Natural killer cell (primary cell): Measurements from ENCODE around the gene MYEF2. TPM values are rescaled to one million over a fixed set of nuclear protein-coding genes. Genes with fewer than 3 reads are reported as not detected.

Experiments used
- ATAC-seq, 3 donors: fragments of 150-1000 bp in 2 of 3; fragments of 200-7000 bp in 1 of 3; cut with Tn5 transposase; 1 replicate in 1 of 3; 2 replicates in 2 of 3; pipeline ENCODE4 v1.10.0; 2021; ENCODE audit warnings: mild to moderate bottlenecking in 2 of 3, moderate library complexity in 2 of 3
- DNase-seq, 2 donors: peaks; one replicate each; pipeline versions ENCODE4 v3.0.0 to v3.0.0-alpha.2; 2013 to 2021; ENCODE audit warnings: mixed read lengths in 1 of 2
- H3K27ac ChIP-seq: one replicate; pipeline ENCODE4 v1.5.1; 2013; ENCODE audit warnings: mild to moderate bottlenecking, low read length
- H3K27me3 ChIP-seq: one replicate; pipeline ENCODE4 v1.6.1; 2013; ENCODE audit warnings: low read length; ENCODE audit not compliant: control insufficient read depth, insufficient read depth
- H3K36me3 ChIP-seq: one replicate; pipeline ENCODE4 v1.6.1; 2013; ENCODE audit warnings: low read length; ENCODE audit not compliant: control insufficient read depth, insufficient read depth
- H3K4me1 ChIP-seq: one replicate; pipeline ENCODE4 v1.6.1; 2013; ENCODE audit warnings: low read length; ENCODE audit not compliant: control insufficient read depth, insufficient read depth
- H3K4me3 ChIP-seq: one replicate; pipeline ENCODE4 v1.5.1; 2013; ENCODE audit warnings: low read length
- H3K9me3 ChIP-seq: one replicate; pipeline ENCODE4 v1.6.1; 2013; ENCODE audit warnings: low read length; ENCODE audit not compliant: control insufficient read depth, insufficient read depth
- H3K27ac Mint-ChIP-seq, 2 donors: one replicate each; pipeline ENCODE4 v1.8.0; 2022; ENCODE audit warnings: mild to moderate bottlenecking in 2 of 2, mixed read lengths in 2 of 2, moderate library complexity in 1 of 2
- H3K27me3 Mint-ChIP-seq, 2 donors: one replicate each; pipeline ENCODE4 v1.8.0; 2022; ENCODE audit warnings: low read depth in 2 of 2, mixed read lengths in 2 of 2
- H3K36me3 Mint-ChIP-seq: one replicate; pipeline ENCODE4 v1.8.0; 2022; ENCODE audit warnings: mixed read lengths
- H3K4me1 Mint-ChIP-seq, 2 donors: one replicate each; pipeline ENCODE4 v1.8.0; 2022; ENCODE audit warnings: mixed read lengths in 2 of 2
- H3K4me3 Mint-ChIP-seq: one replicate; pipeline ENCODE4 v1.8.0; 2022; ENCODE audit warnings: mild to moderate bottlenecking, moderate library complexity, mixed read lengths
- H3K9me3 Mint-ChIP-seq, 2 donors: one replicate each; pipeline ENCODE4 v1.8.0; 2022; ENCODE audit warnings: mixed read lengths in 2 of 2
- WGBS: methylation state at CpG from one replicate; pipeline ENCODE4 v1.1.7; 2013; ENCODE audit warnings: missing lambda C conversion rate; ENCODE audit not compliant: insufficient coverage; 5-methylcytosine and 5-hydroxymethylcytosine counted together
- intact Hi-C: fragments of 100-400 bp; cut with micrococcal nuclease; formaldehyde crosslinking; loops from one replicate; pipeline ENCODE4 v1.14.2; 2022
- total RNA-seq, 4 donors: library from RNA; stranded (reverse); fragments of 120-200 nt in 1 of 4; gene quantifications; one replicate each; pipeline versions ENCODE4 v1.2.3 to v1.2.4, GENCODE V29; 2013 to 2022
- TF ChIP-seq, protein P1 (sequence below): fragments of 200-600 bp; IDR thresholded peaks from one replicate; pipeline ENCODE4 v1.8.0; 2022; ENCODE audit warnings: antibody characterized with exemption

MYEF2 gene
- total RNA-seq, 3 donors from 2014 or later (not counting 1 experiment from before 2014, with no cell fraction given): 9.0 to 12.5 (median 10.7) TPM

DNA sequence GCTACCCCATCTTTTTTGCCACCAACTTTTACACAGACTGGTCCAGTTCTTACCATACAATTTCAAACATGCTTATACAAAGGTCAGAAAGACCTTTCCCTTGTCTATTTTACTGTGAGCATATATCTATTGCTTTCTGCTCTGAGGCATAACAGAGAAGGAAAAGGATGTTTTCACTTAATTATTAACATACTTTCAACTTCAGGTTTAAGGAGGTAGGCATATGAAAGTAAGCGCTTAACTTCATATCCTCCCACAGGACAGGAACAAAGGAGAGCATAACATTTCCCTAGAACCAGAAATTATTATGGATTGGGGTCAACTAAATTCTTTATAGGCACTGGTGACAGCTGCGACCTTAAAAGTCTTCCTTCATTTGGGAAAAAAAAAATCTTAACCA lies 1.1 kb downstream of the MYEF2 start:
- intact Hi-C loops: no loop called here
- H3K9me3 Mint-ChIP-seq: peaks cover 0 to 2% of the 10 kb centered on the region in 2 donors
- Histone ChIP-seq H3K4me1 (peaks cover 4% of the 10 kb centered on the region), H3K27me3 (peaks cover 9% of the 10 kb centered on the region), H3K27ac (no peak overlapping the region), H3K36me3 (no peaks in the 10 kb centered on the region), H3K9me3 (no peaks in the 10 kb centered on the region), H3K4me3 (no peak overlapping the region)
- no peaks in the 10 kb centered on the region for H3K36me3 Mint-ChIP-seq
- peaks cover 6 to 13% of the 10 kb centered on the region in 2 donors for H3K27me3 Mint-ChIP-seq
- peak overlapping the region; percentile 93 for H3K4me3 Mint-ChIP-seq
- peaks cover 10 to 11% of the 10 kb centered on the region in 2 donors for H3K4me1 Mint-ChIP-seq
- ATAC-seq (no peak), DNase-seq (no peak)
- H3K27ac Mint-ChIP-seq: peak overlapping the region; percentile 63 to 83
- WGBS: 80% methylated on average over 1 of the region's 2 CpGs
- TF ChIP-seq, protein P1, sequence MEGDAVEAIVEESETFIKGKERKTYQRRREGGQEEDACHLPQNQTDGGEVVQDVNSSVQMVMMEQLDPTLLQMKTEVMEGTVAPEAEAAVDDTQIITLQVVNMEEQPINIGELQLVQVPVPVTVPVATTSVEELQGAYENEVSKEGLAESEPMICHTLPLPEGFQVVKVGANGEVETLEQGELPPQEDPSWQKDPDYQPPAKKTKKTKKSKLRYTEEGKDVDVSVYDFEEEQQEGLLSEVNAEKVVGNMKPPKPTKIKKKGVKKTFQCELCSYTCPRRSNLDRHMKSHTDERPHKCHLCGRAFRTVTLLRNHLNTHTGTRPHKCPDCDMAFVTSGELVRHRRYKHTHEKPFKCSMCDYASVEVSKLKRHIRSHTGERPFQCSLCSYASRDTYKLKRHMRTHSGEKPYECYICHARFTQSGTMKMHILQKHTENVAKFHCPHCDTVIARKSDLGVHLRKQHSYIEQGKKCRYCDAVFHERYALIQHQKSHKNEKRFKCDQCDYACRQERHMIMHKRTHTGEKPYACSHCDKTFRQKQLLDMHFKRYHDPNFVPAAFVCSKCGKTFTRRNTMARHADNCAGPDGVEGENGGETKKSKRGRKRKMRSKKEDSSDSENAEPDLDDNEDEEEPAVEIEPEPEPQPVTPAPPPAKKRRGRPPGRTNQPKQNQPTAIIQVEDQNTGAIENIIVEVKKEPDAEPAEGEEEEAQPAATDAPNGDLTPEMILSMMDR: no peak

DNA sequence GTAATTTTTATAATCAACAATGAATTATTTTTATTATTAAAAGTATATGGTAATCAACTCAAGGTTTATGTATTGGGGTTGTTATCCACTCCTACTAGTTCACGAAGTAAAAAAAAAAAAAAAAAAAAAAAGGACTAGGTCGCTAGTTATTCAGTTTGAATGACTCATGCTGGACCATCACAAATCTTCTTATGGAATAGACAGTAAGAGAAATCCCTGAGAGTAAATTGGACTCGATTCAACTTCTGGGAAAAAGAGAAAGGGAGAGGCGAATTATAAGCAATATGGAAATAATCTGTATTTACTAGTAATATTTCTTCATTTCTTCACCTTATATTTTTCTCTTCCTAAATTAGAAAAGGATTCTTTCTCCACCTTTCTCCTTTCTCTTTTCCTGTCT lies 2.0 kb downstream of the MYEF2 start:
- peaks cover 8% of the 10 kb centered on the region for H3K27me3 ChIP-seq

DNA sequence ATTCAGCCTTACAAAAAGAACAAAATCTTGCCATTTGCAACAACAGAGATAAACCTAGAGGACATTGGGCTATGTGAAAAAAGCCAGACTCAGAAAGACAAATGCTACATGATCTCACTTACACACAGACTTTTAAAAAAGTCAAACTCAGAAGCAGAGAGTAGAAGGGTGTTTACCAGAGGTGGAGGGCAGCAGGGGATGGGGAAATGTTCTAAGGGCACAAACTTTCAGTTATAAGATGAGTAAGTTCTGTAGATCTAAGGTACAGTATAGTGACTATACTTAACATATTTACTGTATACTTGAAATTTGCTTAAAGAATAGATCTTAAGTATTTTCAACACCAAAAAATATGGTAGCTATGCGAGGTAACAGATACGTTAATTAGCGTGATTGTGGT lies 3.0 kb downstream of the MYEF2 start:
- 100% methylated on average over 3 of the region's 3 CpGs for WGBS
- no peak for DNase-seq
- no peak overlapping the region for H3K27ac Mint-ChIP-seq
- peaks cover 3 to 10% of the 10 kb centered on the region in 2 donors for H3K27me3 Mint-ChIP-seq
- peaks cover 10 to 11% of the 10 kb centered on the region in 2 donors for H3K4me1 Mint-ChIP-seq
- no peaks in the 10 kb centered on the region for H3K36me3 ChIP-seq
- ATAC-seq: no peak
- no peaks in the 10 kb centered on the region for H3K36me3 Mint-ChIP-seq
- H3K9me3 Mint-ChIP-seq: peaks cover 0 to 2% of the 10 kb centered on the region in 2 donors
- intact Hi-C loops: no loop called here
- peaks cover 6% of the 10 kb centered on the region for H3K27me3 ChIP-seq
- no peak overlapping the region for H3K27ac ChIP-seq
- H3K4me1 ChIP-seq: peaks cover 4% of the 10 kb centered on the region
- H3K9me3 ChIP-seq: no peaks in the 10 kb centered on the region
- H3K4me3 ChIP-seq: no peak overlapping the region
- H3K4me3 Mint-ChIP-seq: no peak overlapping the region
- TF ChIP-seq, protein P1: no peak

More for the DNA sequence above, 2.0 kb downstream of the MYEF2 start:
- WGBS: no CpG with 5 or more reads among the region's 4 CpGs
- no peaks in the 10 kb centered on the region for H3K9me3 ChIP-seq
- TF ChIP-seq, protein P1: no peak
- ATAC-seq (no peak), DNase-seq (no peak)
- H3K27ac ChIP-seq: no peak overlapping the region
- H3K27me3 Mint-ChIP-seq: peaks cover 5 to 10% of the 10 kb centered on the region in 2 donors
- H3K36me3 Mint-ChIP-seq: no peaks in the 10 kb centered on the region
- H3K4me1 Mint-ChIP-seq: peaks cover 10 to 11% of the 10 kb centered on the region in 2 donors
- no peak overlapping the region for H3K4me3 ChIP-seq
- peaks cover 4% of the 10 kb centered on the region for H3K4me1 ChIP-seq
- no peak overlapping the region for H3K4me3 Mint-ChIP-seq
- peaks cover 0 to 2% of the 10 kb centered on the region in 2 donors for H3K9me3 Mint-ChIP-seq
- no peak overlapping the region for H3K27ac Mint-ChIP-seq
- intact Hi-C loops: no loop called here
- no peaks in the 10 kb centered on the region for H3K36me3 ChIP-seq

DNA sequence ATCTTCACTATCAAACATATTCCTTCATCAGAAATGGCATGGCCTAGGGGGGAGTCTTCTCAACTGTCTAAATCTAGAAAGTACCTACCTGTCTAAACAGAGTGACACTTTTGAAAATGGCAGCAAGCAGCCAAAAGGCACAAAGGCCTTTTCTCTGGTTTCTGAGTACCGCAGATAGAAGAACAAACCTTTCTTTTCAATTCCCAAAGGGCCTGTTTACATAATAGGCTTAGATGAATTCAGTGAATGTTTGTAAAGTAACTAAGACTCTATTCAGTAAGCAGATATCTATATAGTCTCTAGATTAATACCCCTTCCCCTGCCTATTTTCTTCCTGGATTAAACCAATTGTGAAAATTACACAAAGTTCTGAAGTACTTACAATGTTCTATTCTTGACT lies 7.1 kb downstream of the MYEF2 start:
- 83% methylated on average over 1 of the region's 1 CpG for WGBS
- H3K4me3 Mint-ChIP-seq: no peak overlapping the region
- DNase-seq (no peak), ATAC-seq (no peak)
- H3K9me3 Mint-ChIP-seq: peaks cover 0 to 2% of the 10 kb centered on the region in 2 donors
- no peaks in the 10 kb centered on the region for H3K4me1 Mint-ChIP-seq
- H3K27ac Mint-ChIP-seq: no peak overlapping the region
- no peaks in the 10 kb centered on the region for H3K27me3 Mint-ChIP-seq
- Histone ChIP-seq H3K27ac (no peak overlapping the region), H3K4me1 (no peaks in the 10 kb centered on the region), H3K36me3 (no peaks in the 10 kb centered on the region), H3K27me3 (no peaks in the 10 kb centered on the region), H3K4me3 (no peak overlapping the region), H3K9me3 (no peaks in the 10 kb centered on the region)
- no peaks in the 10 kb centered on the region for H3K36me3 Mint-ChIP-seq
- intact Hi-C loops: no loop called here
- TF ChIP-seq, protein P1: no peak
